Stimulated activated CD8-positive, alpha-beta memory T cell treated with anti-CD3 and anti-CD28 coated beads, Interleukin-15, amount 100 ng/mL, for 48 hours (primary cell): ENCODE measurements around the gene HBG2.

ENCODE experiments used
- DNase-seq, 2 donors: peaks; one replicate each; pipeline ENCODE4 v3.0.0-alpha.2; 2020; ENCODE audit warnings: low read depth in 2 of 2

Gene HBG2

GRCh38 chr11:5229796-5230195 lies 24.8 kb downstream of the HBG2 start:
- no peak for DNase-seq

- DNase-seq, result no peak
These were observed 25.2 kb downstream of the HBG2 start for GRCh38 chr11:5229356-5229755.

- DNase-seq, result no peak
These were observed 26.5 kb downstream of the HBG2 start for GRCh38 chr11:5228124-5228523.

GRCh38 chr11:5227681-5228080 lies 26.9 kb downstream of the HBG2 start:
- no peak for DNase-seq

- no peak for DNase-seq
These were observed 27.8 kb downstream of the HBG2 start, which contains the start of gene HBB for GRCh38 chr11:5226732-5227310. Gene HBB (minus strand): TSS chr11:5227071. CDS start chr11:5227021, 50 bp downstream.

GRCh38 chr11:5225480-5225871 lies 29.1 kb downstream of the HBG2 start:
- DNase-seq, result no peak

GRCh38 chr11:5224538-5225479 lies 29.8 kb downstream of the HBG2 start:
- DNase-seq, result no peak

GRCh38 chr11:5223686-5224085 lies 30.9 kb downstream of the HBG2 start:
- DNase-seq, result no peak

GRCh38 chr11:5223146-5223545 lies 31.4 kb downstream of the HBG2 start:
- DNase-seq, result no peak

GRCh38 chr11:5210376-5210885 lies 44.1 kb downstream of the HBG2 start:
- DNase-seq, result no peak

- DNase-seq, result no peak
These were observed 49.8 kb downstream of the HBG2 start for GRCh38 chr11:5204787-5205186.

GRCh38 chr11:5203366-5203765 lies 51.2 kb downstream of the HBG2 start:
- DNase-seq, result no peak
